Astrocyte of the cerebellum (primary cell): ENCODE measurements around the gene HS1BP3.

Experiments
- DNase-seq: peaks from one replicate; pipeline ENCODE4 v3.0.0-alpha.2; 2011; ENCODE audit warnings: low read depth
- H3K4me3 ChIP-seq: 2 replicates; pipeline ENCODE4 v1.5.1; 2011; ENCODE audit warnings: mild to moderate bottlenecking, low read depth, low read length, moderate library complexity
- in situ Hi-C: cut with HindIII; loops from 2 replicates; pipeline ENCODE4 v1.10.0; 2017; ENCODE audit warnings: low sequenced_read_pairs
- TF ChIP-seq, protein P1 (sequence below): IDR thresholded peaks from 2 replicates; pipeline ENCODE4 v1.5.1; 2012; ENCODE audit warnings: low read length, low read depth, moderate library complexity, mild to moderate bottlenecking; ENCODE audit errors: missing control alignments

The HS1BP3 gene

DNA sequence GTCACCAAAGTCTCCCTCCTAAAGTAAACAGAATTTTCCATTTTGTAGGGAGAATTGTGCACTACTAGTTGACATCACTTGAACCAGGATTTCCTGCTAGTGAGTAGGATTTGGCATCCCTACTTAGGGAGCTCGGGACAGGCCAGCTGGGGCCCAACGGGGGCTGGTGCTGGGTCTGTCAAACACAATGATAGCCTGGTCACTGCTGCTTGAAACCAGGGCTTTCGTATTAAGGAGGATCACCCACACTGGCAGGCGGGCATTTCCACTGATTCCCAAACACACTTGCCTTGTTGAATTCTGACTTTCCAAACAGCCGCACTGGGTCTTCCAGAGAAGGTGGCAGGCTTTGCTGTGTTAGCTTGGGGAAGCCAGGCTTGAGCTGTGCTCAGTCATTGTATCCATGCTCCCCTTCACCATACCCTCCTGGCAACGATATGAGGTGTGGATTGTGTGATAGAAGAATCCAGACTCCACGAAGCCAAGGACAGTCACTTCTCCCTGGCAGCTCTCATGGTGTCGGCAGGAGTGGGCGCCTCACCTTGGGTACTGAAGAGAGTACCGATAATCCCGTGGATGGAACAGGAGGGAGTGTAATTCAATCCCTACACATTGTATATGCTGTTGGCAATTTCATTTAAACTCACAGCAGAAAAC is 23.5 kb upstream of the HS1BP3 start:
- H3K4me3 ChIP-seq, result no peak overlapping the region
- TF ChIP-seq, protein P1, sequence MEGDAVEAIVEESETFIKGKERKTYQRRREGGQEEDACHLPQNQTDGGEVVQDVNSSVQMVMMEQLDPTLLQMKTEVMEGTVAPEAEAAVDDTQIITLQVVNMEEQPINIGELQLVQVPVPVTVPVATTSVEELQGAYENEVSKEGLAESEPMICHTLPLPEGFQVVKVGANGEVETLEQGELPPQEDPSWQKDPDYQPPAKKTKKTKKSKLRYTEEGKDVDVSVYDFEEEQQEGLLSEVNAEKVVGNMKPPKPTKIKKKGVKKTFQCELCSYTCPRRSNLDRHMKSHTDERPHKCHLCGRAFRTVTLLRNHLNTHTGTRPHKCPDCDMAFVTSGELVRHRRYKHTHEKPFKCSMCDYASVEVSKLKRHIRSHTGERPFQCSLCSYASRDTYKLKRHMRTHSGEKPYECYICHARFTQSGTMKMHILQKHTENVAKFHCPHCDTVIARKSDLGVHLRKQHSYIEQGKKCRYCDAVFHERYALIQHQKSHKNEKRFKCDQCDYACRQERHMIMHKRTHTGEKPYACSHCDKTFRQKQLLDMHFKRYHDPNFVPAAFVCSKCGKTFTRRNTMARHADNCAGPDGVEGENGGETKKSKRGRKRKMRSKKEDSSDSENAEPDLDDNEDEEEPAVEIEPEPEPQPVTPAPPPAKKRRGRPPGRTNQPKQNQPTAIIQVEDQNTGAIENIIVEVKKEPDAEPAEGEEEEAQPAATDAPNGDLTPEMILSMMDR, result no peak
- no peak for DNase-seq
- in situ Hi-C loops, result loop anchor here (10.0 kb wide), 1 partner anchor 280 kb away; no protein-coding TSS in a partner anchor

DNA sequence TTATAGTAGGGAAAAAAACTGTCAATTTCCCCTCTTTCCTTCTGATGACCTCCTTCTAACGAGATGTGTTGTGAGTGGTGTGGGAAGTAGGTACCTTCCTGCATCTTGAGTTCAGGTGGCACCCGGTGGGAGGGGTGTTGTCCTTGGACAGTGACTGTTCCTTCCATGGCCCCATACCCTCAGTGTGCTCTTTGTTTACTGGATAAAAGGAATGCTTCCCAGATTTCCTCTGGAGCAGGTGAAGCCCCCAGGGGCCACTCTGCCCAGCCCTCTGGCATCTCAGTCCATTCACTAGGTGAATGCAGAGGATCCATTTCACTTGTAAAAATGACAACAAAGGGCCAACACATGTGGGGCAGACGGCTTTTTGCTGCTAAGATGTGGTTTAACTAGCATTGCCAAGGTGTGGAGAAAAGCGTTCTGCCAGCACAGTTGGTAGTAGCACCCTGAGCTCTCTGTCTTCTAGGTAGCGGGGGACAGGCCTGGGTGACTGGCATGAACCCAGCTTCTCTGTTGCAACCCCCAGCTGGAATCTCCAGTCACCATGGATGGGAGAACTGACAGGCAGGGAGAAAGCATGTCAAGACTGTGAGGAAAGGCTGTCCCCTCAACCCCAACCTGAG is 22.9 kb upstream of the HS1BP3 start:
- TF ChIP-seq, protein P1, result no peak
- no peak overlapping the region for H3K4me3 ChIP-seq
- in situ Hi-C loops, result loop anchor here (10.0 kb wide), 1 partner anchor 281 kb away; no protein-coding TSS in a partner anchor
- DNase-seq, result no peak

DNA sequence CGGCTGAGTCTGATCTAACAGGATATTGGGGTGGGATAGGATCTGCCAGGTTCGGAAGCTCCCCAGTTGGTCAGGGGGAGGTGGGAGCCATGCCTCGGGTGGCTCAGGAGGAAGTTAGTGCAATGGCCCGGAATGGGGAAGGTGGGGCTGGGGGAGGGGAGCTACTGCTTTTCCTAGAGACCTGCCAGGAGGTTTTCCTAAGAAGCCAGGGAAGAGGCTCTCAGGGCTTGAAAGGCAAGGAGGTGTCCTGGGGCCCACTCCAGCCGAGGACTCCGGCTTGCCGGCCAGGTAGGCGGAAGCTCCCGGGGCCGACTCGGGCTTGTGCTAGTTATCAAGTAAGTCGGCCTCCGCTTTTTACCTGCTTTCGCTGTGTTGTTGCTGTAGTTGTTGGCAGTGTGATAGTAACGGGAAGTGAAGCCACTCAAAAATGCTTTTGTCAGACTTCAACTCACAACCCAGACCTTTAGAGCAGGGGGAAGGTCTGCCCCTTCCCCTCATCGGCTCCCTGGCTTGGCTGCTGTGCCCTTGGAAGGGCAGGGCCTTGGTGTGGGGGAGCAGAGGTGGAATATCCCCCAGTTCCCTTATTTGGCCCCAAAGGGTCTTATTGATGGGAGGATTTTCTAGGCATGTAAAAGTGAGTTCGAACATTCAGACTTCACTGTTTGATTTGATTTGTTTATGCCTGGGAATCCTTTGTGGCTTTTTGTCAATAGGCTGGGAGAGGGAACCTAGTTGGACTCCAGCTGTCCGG is 21.5 kb upstream of the HS1BP3 start:
- in situ Hi-C loops, result loop anchor here (10.0 kb wide), 1 partner anchor 282 kb away; no protein-coding TSS in a partner anchor
- DNase-seq, result no peak
- TF ChIP-seq, protein P1, result no peak
- H3K4me3 ChIP-seq, result no peak overlapping the region

DNA sequence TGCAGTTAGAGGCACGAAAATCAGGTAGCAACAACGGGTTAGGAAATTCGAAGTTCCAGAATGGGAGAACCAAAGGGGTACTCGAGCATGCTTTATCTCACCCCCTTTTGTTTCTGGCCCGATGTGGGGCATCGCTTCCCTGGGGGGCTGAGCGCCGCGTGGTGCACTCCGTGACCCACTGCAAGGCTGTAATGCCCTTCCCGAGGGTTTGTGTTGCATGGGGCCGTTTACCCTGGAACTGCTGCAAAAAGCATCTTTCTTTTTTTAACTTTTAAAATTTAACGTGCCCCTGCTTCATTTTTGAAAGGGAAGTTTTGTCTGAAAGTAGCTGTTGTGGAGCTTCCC is 20.8 kb upstream of the HS1BP3 start:
- TF ChIP-seq, protein P1, result no peak
- in situ Hi-C loops, result loop anchor here (10.0 kb wide), 1 partner anchor 283 kb away; no protein-coding TSS in a partner anchor
- DNase-seq, result no peak
- no peak overlapping the region for H3K4me3 ChIP-seq

- H3K4me3 ChIP-seq, result no peak overlapping the region
- in situ Hi-C loops, result loop anchor here (10.0 kb wide), 1 partner anchor 284 kb away; no protein-coding TSS in a partner anchor
- TF ChIP-seq, protein P1, result no peak
- DNase-seq, result no peak
Observed at GRCh38 chr2:20671036-20671735, 20.3 kb upstream of the HS1BP3 start.
